Cardiac fibroblast (primary cell): ENCODE data around the gene MFSD12.

Experiments used
- DNase-seq, 2 donors: peaks; one replicate each; pipeline versions ENCODE4 v3.0.0 to v3.0.0-alpha.2; 2010; ENCODE audit warnings: low read depth in 2 of 2
- H3K4me3 ChIP-seq, 2 donors: replicated peaks in 1 of 2; 1 replicate in 1 of 2; 2 replicates in 1 of 2; pipeline ENCODE4 v1.5.1; 2011; ENCODE audit warnings: low read depth in 2 of 2, low read length in 2 of 2, mild to moderate bottlenecking in 2 of 2, moderate library complexity in 1 of 2
- TF ChIP-seq, protein P1 (sequence below): IDR thresholded peaks from one replicate; pipeline ENCODE4 v1.5.1; 2011; ENCODE audit warnings: low read depth, mild to moderate bottlenecking, low read length, inconsistent platforms

Gene MFSD12

DNA sequence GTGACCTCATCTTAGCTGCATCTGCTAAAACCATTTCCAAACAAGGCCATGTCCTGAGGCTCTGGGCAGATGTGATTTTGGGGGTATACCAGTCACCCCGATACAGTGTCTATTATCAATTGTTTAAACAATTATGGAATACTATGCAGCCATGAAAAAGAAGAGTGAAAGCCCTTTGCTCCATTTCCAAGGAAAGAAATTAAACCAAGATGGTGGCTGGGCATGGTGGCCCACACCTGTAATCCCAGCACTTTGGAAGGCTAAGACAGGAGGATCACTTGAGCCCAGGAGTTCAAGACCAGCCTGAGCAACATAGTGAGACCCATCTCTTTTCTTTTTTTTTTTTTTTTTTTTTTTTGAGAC, 17.6 kb downstream of the MFSD12 start:
- TF ChIP-seq, protein P1, sequence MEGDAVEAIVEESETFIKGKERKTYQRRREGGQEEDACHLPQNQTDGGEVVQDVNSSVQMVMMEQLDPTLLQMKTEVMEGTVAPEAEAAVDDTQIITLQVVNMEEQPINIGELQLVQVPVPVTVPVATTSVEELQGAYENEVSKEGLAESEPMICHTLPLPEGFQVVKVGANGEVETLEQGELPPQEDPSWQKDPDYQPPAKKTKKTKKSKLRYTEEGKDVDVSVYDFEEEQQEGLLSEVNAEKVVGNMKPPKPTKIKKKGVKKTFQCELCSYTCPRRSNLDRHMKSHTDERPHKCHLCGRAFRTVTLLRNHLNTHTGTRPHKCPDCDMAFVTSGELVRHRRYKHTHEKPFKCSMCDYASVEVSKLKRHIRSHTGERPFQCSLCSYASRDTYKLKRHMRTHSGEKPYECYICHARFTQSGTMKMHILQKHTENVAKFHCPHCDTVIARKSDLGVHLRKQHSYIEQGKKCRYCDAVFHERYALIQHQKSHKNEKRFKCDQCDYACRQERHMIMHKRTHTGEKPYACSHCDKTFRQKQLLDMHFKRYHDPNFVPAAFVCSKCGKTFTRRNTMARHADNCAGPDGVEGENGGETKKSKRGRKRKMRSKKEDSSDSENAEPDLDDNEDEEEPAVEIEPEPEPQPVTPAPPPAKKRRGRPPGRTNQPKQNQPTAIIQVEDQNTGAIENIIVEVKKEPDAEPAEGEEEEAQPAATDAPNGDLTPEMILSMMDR, result no peak
- no peak overlapping the region for H3K4me3 ChIP-seq
- no peak for DNase-seq

DNA sequence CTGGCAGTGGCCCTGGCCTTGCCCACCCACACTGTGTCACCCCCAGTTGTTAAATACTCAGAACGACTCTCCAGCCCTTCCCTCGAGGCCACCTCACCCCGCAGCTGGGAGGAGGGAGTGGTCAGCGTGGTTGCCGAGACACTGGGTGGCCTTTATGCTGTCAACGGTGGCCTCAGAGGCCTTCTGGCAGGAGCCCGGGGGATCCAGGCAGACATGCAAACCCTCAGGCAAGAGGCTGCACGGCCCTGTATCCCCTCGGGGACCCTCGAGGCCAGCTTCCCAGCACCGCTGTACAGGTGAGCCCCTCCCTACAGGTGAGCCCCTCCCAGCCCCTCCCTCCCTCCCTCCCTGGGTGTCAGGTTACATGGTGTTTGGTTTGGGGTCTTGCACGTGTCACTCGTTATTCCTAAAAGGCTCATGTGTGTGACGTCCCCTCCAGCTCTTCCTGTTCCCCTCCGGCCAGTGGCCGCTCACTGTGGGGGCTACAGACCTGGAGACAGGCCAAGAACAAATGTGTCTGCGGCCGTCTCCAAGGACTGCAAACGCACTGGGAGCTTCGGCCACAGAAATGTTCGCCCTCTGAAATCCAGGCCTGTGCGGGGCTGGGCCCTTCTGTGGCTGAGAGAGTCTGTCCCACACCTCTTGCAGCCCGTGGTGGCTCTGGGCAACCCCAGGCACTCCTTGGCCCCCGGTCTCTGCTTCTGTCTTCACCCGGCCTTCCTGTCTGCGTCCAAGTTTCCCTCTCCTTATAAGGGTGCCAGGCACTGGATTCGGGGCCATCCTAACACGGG, 18.2 kb downstream of the MFSD12 start, which contains the start of gene TEKTIP1:
TSS of gene TEKTIP1 (plus strand) at position 210 of the 791 bp plus-strand sequence. CDS start at position 214, 4 bp downstream.
- H3K4me3 ChIP-seq, result no peak within 1 kb of the TSS
- no peak for DNase-seq
- TF ChIP-seq, protein P1, result no peak

DNA sequence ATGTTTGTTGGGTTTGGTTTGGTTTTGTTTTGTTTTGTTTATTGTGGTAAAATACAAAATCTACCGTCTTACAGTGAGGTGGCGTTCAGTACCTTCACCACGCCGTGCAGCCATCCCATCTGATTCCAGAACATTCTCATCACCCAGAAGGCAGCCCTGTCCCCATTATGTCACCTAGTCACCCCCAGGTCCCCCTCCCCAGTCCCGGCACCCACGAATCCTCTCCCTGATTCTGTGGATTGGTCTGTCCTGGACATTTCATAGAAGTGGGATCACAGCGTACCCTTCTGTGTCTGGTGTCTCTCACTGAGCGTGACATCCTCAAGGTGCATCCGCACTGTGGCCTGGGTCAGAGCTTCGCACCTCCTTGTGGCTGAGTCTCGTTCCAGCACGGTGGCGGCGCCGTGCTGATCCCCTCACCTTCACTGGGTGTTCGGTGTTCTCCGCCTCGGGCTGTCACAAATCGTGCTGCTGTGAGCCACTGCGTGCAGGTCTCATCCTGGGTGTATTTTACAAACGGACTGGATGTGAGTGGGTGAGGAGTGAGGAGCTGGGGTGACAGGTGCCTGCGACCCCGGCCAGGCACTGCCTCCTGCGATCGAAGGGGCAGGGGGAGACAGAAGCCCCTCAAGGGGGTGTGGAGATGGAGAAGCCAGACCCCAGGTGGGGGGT, 19.0 kb downstream of the MFSD12 start:
- no peak for DNase-seq
- H3K4me3 ChIP-seq, result no peak overlapping the region
- TF ChIP-seq, protein P1, result no peak

DNA sequence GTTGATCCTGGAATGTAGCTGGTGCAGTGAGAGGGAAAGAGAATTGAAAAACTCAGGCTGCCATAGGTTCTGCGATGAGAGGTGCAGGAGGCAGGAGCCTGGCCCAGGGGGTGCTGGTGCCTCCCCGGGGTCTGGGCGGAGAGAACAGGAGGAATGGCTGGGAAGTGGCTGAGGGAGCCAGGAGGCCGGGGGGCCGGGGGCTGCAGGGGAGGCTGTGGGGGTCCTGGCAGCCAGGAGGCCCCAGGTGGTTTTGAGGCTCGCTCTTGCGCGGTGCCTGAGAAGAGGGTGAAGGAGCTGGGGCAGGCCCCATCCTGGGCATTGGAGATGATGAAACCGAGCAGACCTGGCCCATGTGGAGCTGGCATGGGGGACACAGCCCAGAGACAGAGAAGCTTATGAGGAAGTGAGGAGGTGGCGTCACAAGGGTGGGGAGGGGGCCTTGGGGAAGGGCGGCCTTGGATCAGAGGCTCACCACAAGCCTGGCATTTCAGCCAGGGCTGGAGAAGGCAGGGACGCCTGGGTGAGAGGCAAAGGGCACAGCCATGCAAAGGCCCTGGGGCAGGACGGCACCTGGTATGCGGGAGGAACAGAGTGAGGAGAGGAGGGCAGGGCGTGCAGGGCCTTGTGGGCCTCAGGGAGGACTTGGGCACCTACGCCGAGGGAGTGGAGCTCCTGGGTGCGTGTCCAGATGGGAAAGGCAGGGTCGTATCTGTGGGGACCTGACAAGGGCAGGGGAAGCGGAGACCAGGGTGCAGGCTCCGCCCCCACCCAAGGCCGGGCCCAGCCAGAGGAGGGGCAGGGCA, 19.7 kb downstream of the MFSD12 start:
- no peak overlapping the region for H3K4me3 ChIP-seq
- TF ChIP-seq, protein P1, result no peak
- no peak for DNase-seq

DNA sequence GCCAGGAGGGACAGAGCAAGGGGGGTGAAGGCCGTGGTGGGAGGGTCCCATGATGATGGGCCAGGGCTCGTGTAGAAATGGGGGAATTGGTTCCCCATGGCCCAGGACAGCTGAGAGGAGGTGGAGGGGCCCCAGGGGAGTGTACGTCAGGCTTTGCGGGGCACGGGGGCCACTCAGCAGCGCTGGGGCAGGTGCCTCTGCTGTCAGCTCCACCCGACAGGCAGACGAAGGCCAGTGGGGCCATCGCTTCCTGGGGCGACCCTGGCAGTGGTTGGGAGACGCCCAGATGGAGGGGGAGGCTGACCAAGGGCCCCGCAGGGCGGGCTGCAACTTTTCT, 20.3 kb downstream of the MFSD12 start:
- no peak for DNase-seq
- no peak overlapping the region for H3K4me3 ChIP-seq
- TF ChIP-seq, protein P1, result no peak

DNA sequence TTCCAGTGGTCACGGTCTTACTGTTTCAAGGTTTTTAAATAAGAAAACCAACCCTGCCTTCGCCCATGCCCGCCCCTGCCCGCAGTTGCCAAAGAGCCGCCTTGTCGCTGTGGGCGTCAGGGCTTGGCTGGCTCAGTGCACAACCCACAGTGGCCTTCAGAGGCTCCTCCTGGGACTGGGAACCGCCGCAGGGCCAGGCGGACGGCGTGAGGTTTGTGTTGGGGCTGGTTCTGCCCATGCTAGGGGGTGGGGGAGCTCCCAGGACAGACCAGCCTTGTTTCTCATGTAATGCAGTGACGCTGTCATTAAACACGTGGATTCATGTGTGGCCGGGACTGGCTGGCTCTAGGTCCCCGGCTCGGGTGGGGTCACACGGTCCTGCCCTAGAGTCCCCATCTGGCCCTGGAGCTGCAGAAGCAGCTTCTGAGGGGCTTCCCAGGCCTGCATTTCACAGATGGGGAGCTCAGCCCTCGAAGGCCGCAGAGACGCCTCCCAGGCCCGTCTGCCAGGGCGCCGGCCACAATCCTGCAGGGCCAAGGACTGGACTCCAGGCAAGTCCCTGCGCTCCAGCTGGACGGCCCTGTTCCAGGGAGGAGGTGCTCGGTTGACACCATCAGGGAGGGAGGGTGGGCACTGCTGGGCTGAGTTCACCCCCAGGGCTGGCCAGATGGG, 20.8 kb downstream of the MFSD12 start:
- DNase-seq, result no peak
- no peak overlapping the region for H3K4me3 ChIP-seq
- TF ChIP-seq, protein P1, result no peak
